Esophagus squamous epithelium (tissue), 4 donors: Measurements from ENCODE around the gene SPINT1.

ENCODE experiments used
- POLR2A ChIP-seq, 4 donors: fragments of 450-650 bp; IDR thresholded peaks; one replicate each; pipeline ENCODE4 v1.6.1; 2017; ENCODE audit warnings: antibody characterized with exemption in 4 of 4, mild to moderate bottlenecking in 4 of 4, moderate library complexity in 3 of 4
- TF ChIP-seq, protein P1 (sequence below), 6 experiments: fragments of 450-650 bp in 4 of 6; fragments of 200-600 bp in 2 of 6; sonication (generic) in 2 of 6; IDR thresholded peaks; one replicate each; pipeline ENCODE4 v1.5.1; 2016 to 2019; ENCODE audit warnings: antibody characterized with exemption in 6 of 6, mild to moderate bottlenecking in 4 of 6, moderate library complexity in 4 of 6

DNA sequence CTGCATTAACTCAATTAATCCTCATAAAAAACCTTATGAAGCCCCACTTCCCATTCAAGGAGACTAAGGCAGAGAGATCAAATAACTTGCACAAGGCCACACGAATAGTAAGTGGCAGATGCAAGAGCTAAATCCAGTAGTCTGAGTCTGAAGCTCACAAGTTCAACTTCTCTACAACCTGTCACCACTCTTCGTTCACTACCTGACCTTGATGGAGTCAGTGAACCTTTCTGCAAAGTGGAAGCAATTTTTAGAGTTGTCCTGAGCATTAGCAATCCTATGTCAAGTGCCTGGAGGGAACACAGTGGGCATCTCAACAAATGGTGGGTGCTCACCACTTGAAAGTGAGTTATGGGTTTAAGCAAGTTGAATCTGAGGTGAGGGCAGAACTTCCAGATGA lies 2.1 kb upstream of the SPINT1 start:
- TF ChIP-seq, protein P1, sequence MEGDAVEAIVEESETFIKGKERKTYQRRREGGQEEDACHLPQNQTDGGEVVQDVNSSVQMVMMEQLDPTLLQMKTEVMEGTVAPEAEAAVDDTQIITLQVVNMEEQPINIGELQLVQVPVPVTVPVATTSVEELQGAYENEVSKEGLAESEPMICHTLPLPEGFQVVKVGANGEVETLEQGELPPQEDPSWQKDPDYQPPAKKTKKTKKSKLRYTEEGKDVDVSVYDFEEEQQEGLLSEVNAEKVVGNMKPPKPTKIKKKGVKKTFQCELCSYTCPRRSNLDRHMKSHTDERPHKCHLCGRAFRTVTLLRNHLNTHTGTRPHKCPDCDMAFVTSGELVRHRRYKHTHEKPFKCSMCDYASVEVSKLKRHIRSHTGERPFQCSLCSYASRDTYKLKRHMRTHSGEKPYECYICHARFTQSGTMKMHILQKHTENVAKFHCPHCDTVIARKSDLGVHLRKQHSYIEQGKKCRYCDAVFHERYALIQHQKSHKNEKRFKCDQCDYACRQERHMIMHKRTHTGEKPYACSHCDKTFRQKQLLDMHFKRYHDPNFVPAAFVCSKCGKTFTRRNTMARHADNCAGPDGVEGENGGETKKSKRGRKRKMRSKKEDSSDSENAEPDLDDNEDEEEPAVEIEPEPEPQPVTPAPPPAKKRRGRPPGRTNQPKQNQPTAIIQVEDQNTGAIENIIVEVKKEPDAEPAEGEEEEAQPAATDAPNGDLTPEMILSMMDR (IDR thresholded peaks at IDR 0.05), result no peak
- TF ChIP-seq POLR2A (IDR thresholded peaks at IDR 0.05), result no peak
